Prostate gland (tissue), 2 donors: ENCODE measurements around the gene MST1R. TPM values are rescaled to one million over a fixed set of nuclear protein-coding genes. Genes with fewer than 3 reads are reported as not detected.
A peak's percentile ranks its signal among the peaks of the same experiment; 100 is the strongest.

ENCODE experiments used
- DNase-seq: peaks from one replicate; pipeline ENCODE4 v3.0.0-alpha.2; 2019; ENCODE audit warnings: low spot score
- H3K27ac ChIP-seq, 2 donors: fragments of 200-600 bp; sonication (generic); 2 replicates each; pipeline ENCODE4 v1.5.1; 2017 to 2019
- H3K27me3 ChIP-seq: fragments of 200-600 bp; sonication (generic); replicated peaks from 2 replicates; pipeline ENCODE4 v1.5.1; 2019; ENCODE audit not compliant: insufficient read depth
- H3K36me3 ChIP-seq, 2 donors: fragments of 200-600 bp; sonication (generic); 1 replicate in 1 of 2; 2 replicates in 1 of 2; pipeline versions ENCODE4 v1.5.1 to v1.8.1; 2017 to 2019
- H3K4me1 ChIP-seq: fragments of 200-600 bp; sonication (generic); replicated peaks from 2 replicates; pipeline ENCODE4 v1.5.1; 2019
- H3K4me3 ChIP-seq, 2 donors: fragments of 200-600 bp; sonication (generic); 2 replicates each; pipeline ENCODE4 v1.5.1; 2017 to 2019
- H3K9me3 ChIP-seq: fragments of 200-600 bp; sonication (generic); 2 replicates; pipeline ENCODE4 v1.5.1; 2017
- CTCF ChIP-seq, 4 experiments: fragments of 200-600 bp in 2 of 4; fragments of 450-650 bp in 2 of 4; sonication (generic) in 2 of 4; IDR thresholded peaks; 1 replicate in 3 of 4; 2 replicates in 1 of 4; pipeline ENCODE4 v1.5.1; 2016 to 2019; ENCODE audit warnings: antibody characterized with exemption in 4 of 4, mild to moderate bottlenecking in 2 of 4, moderate library complexity in 2 of 4
- POLR2A ChIP-seq: fragments of 450-650 bp; IDR thresholded peaks from one replicate; pipeline ENCODE4 v1.6.1; 2016; ENCODE audit warnings: antibody characterized with exemption, mild to moderate bottlenecking
- POLR2AphosphoS5 ChIP-seq: sonication (generic); formaldehyde crosslinking; IDR thresholded peaks from one replicate; pipeline ENCODE4 v1.6.1; 2017; ENCODE audit warnings: antibody characterized with exemption
- WGBS: methylation state at CpG from one replicate; pipeline ENCODE4 v1.1.5; 2018; 5-methylcytosine and 5-hydroxymethylcytosine counted together
- intact Hi-C: fragments of 100-400 bp; cut with DNase I; formaldehyde crosslinking; loops from one replicate; pipeline ENCODE4 v1.14.2; 2022
- total RNA-seq, 2 donors: library from RNA; depleted of rRNA; stranded (reverse); fragments of >200 nt; gene quantifications; one replicate each; pipeline ENCODE4 v1.1.0, GENCODE V29; 2016

MST1R gene
- total RNA-seq, 2 donors from 2014 or later: 1.5 to 5.5 TPM

GRCh38 chr3:49868862-49869466, 34.7 kb downstream of the MST1R start:
- H3K9me3 ChIP-seq: no peaks in the 10 kb centered on the region
- TF ChIP-seq CTCF (IDR thresholded peaks at IDR 0.05): no peak
- TF ChIP-seq POLR2AphosphoS5: no peak
- TF ChIP-seq POLR2A: no peak
- H3K36me3 ChIP-seq: no peaks in the 10 kb centered on the region
- no peak overlapping the region for H3K27ac ChIP-seq
- intact Hi-C loops: no loop called here
- WGBS: 4% methylated on average over 23 of the region's 23 CpGs
- H3K4me1 ChIP-seq: no peaks in the 10 kb centered on the region
- peak overlapping the region; percentile 12 to 35 for H3K4me3 ChIP-seq
- DNase-seq: no peak
- peaks cover 4% of the 10 kb centered on the region for H3K27me3 ChIP-seq

- Histone ChIP-seq H3K4me3 (no peak overlapping the region), H3K36me3 (no peaks in the 10 kb centered on the region), H3K27me3 (peaks cover 4% of the 10 kb centered on the region), H3K9me3 (no peaks in the 10 kb centered on the region), H3K4me1 (no peaks in the 10 kb centered on the region), H3K27ac (no peak overlapping the region)
- TF ChIP-seq POLR2AphosphoS5 (no peak), POLR2A (no peak), CTCF (IDR thresholded peaks at IDR 0.05) (no peak)
- DNase-seq: no peak
- WGBS: 11% methylated on average over 7 of the region's 7 CpGs
- intact Hi-C loops: no loop called here
Measured at GRCh38 chr3:49867871-49868321, 35.8 kb downstream of the MST1R start.

GRCh38 chr3:49867400-49867799, 36.3 kb downstream of the MST1R start:
- 67% methylated on average over 1 of the region's 1 CpG for WGBS
- intact Hi-C loops: no loop called here

GRCh38 chr3:49865198-49865784, 38.4 kb downstream of the MST1R start:
- intact Hi-C loops: no loop called here
- Histone ChIP-seq H3K9me3 (no peaks in the 10 kb centered on the region), H3K36me3 (no peaks in the 10 kb centered on the region), H3K27ac (no peak overlapping the region), H3K4me3 (no peak overlapping the region), H3K4me1 (no peaks in the 10 kb centered on the region), H3K27me3 (peaks cover 4% of the 10 kb centered on the region)
- TF ChIP-seq CTCF (IDR thresholded peaks at IDR 0.05): no peak
- TF ChIP-seq POLR2AphosphoS5: no peak
- TF ChIP-seq POLR2A: no peak
- DNase-seq: no peak
- WGBS: 56% methylated on average over 7 of the region's 7 CpGs

More at GRCh38 chr3:49867400-49867799, 36.3 kb downstream of the MST1R start:
- peaks cover 4% of the 10 kb centered on the region for H3K27me3 ChIP-seq
- TF ChIP-seq POLR2A (no peak), CTCF (IDR thresholded peaks at IDR 0.05) (no peak), POLR2AphosphoS5 (no peak)
- H3K36me3 ChIP-seq: no peaks in the 10 kb centered on the region
- no peak overlapping the region for H3K4me3 ChIP-seq
- no peak overlapping the region for H3K27ac ChIP-seq
- H3K4me1 ChIP-seq: no peaks in the 10 kb centered on the region
- DNase-seq: no peak
- H3K9me3 ChIP-seq: no peaks in the 10 kb centered on the region

GRCh38 chr3:49864505-49864904, 39.2 kb downstream of the MST1R start:
- intact Hi-C loops: no loop called here
- TF ChIP-seq POLR2A (no peak), CTCF (IDR thresholded peaks at IDR 0.05) (no peak), POLR2AphosphoS5 (no peak)
- H3K27ac ChIP-seq: no peak overlapping the region
- no peaks in the 10 kb centered on the region for H3K9me3 ChIP-seq
- no peaks in the 10 kb centered on the region for H3K36me3 ChIP-seq
- no peaks in the 10 kb centered on the region for H3K4me1 ChIP-seq
- whole genome bisulfite sequencing: 37% methylated on average over 2 of the region's 5 CpGs
- H3K4me3 ChIP-seq: no peak overlapping the region
- DNase-seq: no peak
- H3K27me3 ChIP-seq: peaks cover 4% of the 10 kb centered on the region
